Mesendoderm (in vitro differentiated cells): ENCODE measurements around the gene ARHGEF1.

Experiments
- DNase-seq: peaks from one replicate; pipeline ENCODE4 v3.0.0; 2013
- H2AK5ac ChIP-seq: 2 replicates; pipeline ENCODE4 v1.6.1; 2013; ENCODE audit warnings: low read length, inconsistent platforms
- H2BK120ac ChIP-seq: 2 replicates; pipeline ENCODE4 v1.6.1; 2013; ENCODE audit warnings: low read depth, mild to moderate bottlenecking, low read length, moderate library complexity, mixed read lengths
- H2BK15ac ChIP-seq: replicated peaks from 2 replicates; pipeline ENCODE4 v1.6.1; 2013; ENCODE audit warnings: low read depth, mild to moderate bottlenecking, moderate library complexity
- H2BK5ac ChIP-seq: 2 replicates; pipeline ENCODE4 v1.6.1; 2013; ENCODE audit warnings: low read length, inconsistent platforms
- H3K18ac ChIP-seq: 2 replicates; pipeline ENCODE4 v1.6.1; 2013; ENCODE audit warnings: mild to moderate bottlenecking, low read length, mixed read lengths
- H3K23ac ChIP-seq: one replicate; pipeline ENCODE4 v1.6.1; 2013; ENCODE audit warnings: low read length
- H3K27ac ChIP-seq: 2 replicates; pipeline ENCODE4 v1.5.1; 2013; ENCODE audit warnings: low read depth, mild to moderate bottlenecking, inconsistent platforms, low read length, moderate library complexity
- H3K27me3 ChIP-seq: 2 replicates; pipeline ENCODE4 v1.6.1; 2013; ENCODE audit warnings: low read length, control low read depth, mild to moderate bottlenecking, inconsistent platforms; ENCODE audit not compliant: insufficient read depth, poor library complexity
- H3K36me3 ChIP-seq: 2 replicates; pipeline ENCODE4 v1.6.1; 2013; ENCODE audit warnings: low read length, inconsistent platforms; ENCODE audit not compliant: control insufficient read depth, insufficient read depth
- H3K4ac ChIP-seq: one replicate; pipeline ENCODE4 v1.6.1; 2013; ENCODE audit warnings: low read depth, mild to moderate bottlenecking, low read length, moderate library complexity
- H3K4me1 ChIP-seq: 2 replicates; pipeline ENCODE4 v1.6.1; 2013; ENCODE audit warnings: low read depth, low read length, inconsistent platforms; ENCODE audit not compliant: control insufficient read depth
- H3K4me2 ChIP-seq: 2 replicates; pipeline ENCODE4 v1.6.1; 2013; ENCODE audit warnings: low read length
- H3K4me3 ChIP-seq: 2 replicates; pipeline ENCODE4 v1.5.1; 2013; ENCODE audit warnings: mild to moderate bottlenecking, low read length
- H3K56ac ChIP-seq: one replicate; pipeline ENCODE4 v1.6.1; 2013; ENCODE audit warnings: low read length
- H3K79me1 ChIP-seq: 2 replicates; pipeline ENCODE4 v1.6.1; 2013; ENCODE audit warnings: low read length, inconsistent platforms
- H3K79me2 ChIP-seq: 2 replicates; pipeline ENCODE4 v1.6.1; 2013; ENCODE audit warnings: mild to moderate bottlenecking, low read length; ENCODE audit not compliant: control insufficient read depth, insufficient read depth
- H3K9ac ChIP-seq: 2 replicates; pipeline ENCODE4 v1.6.1; 2013; ENCODE audit warnings: low read length, inconsistent platforms
- H4K5ac ChIP-seq: one replicate; pipeline ENCODE4 v1.6.1; 2013; ENCODE audit warnings: low read length
- H4K8ac ChIP-seq: one replicate; pipeline ENCODE4 v1.6.1; 2013; ENCODE audit warnings: low read depth, mild to moderate bottlenecking, control low read depth, low read length, moderate library complexity
- WGBS: extraction: QIAGEN DNeasy Blood & Tissue Kit; methylation state at CpG from one replicate; pipeline ENCODE4 v1.1.7; 2013; ENCODE audit warnings: low lambda C conversion rate, missing lambda C conversion rate; ENCODE audit not compliant: insufficient coverage; ENCODE audit errors: extremely low coverage; 5-methylcytosine and 5-hydroxymethylcytosine counted together

Gene ARHGEF1

DNA sequence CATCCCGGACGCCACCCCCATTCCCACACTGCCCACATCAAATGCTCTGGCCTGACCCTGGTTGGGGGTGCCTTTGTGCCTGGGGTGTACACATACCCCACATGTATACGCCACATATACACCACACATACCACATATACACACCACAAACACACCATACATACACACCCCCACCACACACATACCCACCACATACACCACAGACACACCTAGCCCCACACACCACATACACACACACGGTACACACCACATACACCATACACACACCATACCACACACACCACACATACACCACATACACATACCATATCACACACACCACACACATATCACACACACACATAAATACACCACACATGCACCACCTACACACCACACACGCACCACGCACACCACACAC, 35.1 kb downstream of the ARHGEF1 start:
- Histone ChIP-seq H3K27me3 (peaks cover 50% of the 10 kb centered on the region), H3K27ac (no peak overlapping the region), H3K4ac (no peak overlapping the region), H3K4me3 (no peak overlapping the region), H3K4me1 (no peaks in the 10 kb centered on the region), H3K79me1 (no peaks in the 10 kb centered on the region), H3K36me3 (no peaks in the 10 kb centered on the region), H3K4me2 (no peak overlapping the region), H3K56ac (no peak overlapping the region), H3K9ac (no peak overlapping the region), H4K8ac (no peak overlapping the region), H2BK15ac (no peak overlapping the region), H3K18ac (no peak overlapping the region), H2BK5ac (no peak overlapping the region), H4K5ac (no peak overlapping the region), H3K23ac (no peak overlapping the region), H2AK5ac (no peak overlapping the region), H3K79me2 (no peaks in the 10 kb centered on the region), H2BK120ac (no peak overlapping the region)
- 100% methylated on average over 3 of the region's 6 CpGs for WGBS
- DNase-seq: no peak

GRCh38 chr19:41918653-41919244, 35.8 kb downstream of the ARHGEF1 start:
- DNase-seq: no peak
- Histone ChIP-seq H3K79me1 (no peaks in the 10 kb centered on the region), H4K8ac (no peak overlapping the region), H4K5ac (no peak overlapping the region), H2BK15ac (no peak overlapping the region), H3K4me2 (no peak overlapping the region), H3K18ac (no peak overlapping the region), H3K4ac (no peak overlapping the region), H3K9ac (no peak overlapping the region), H2AK5ac (no peak overlapping the region), H3K56ac (no peak overlapping the region), H3K27ac (no peak overlapping the region), H3K79me2 (no peaks in the 10 kb centered on the region), H3K27me3 (peaks cover 47% of the 10 kb centered on the region), H2BK120ac (no peak overlapping the region), H3K4me3 (no peak overlapping the region), H3K36me3 (no peaks in the 10 kb centered on the region), H3K4me1 (no peaks in the 10 kb centered on the region), H3K23ac (no peak overlapping the region), H2BK5ac (no peak overlapping the region)
- WGBS: 100% methylated on average over 4 of the region's 5 CpGs

GRCh38 chr19:41919948-41920712, 37.1 kb downstream of the ARHGEF1 start:
- Histone ChIP-seq H3K79me1 (no peaks in the 10 kb centered on the region), H2BK15ac (no peak overlapping the region), H3K18ac (no peak overlapping the region), H3K79me2 (no peaks in the 10 kb centered on the region), H3K9ac (no peak overlapping the region), H3K56ac (no peak overlapping the region), H2BK120ac (no peak overlapping the region), H3K27ac (no peak overlapping the region), H4K5ac (no peak overlapping the region), H3K4ac (no peak overlapping the region), H3K4me3 (no peak overlapping the region), H3K4me1 (no peaks in the 10 kb centered on the region), H2AK5ac (no peak overlapping the region), H3K27me3 (peaks cover 53% of the 10 kb centered on the region), H3K23ac (no peak overlapping the region), H3K36me3 (no peaks in the 10 kb centered on the region), H4K8ac (no peak overlapping the region), H3K4me2 (no peak overlapping the region), H2BK5ac (no peak overlapping the region)
- WGBS: no CpG with 5 or more reads among the region's 33 CpGs
- no peak for DNase-seq

GRCh38 chr19:41920882-41921576, 38.0 kb downstream of the ARHGEF1 start:
- H3K4ac ChIP-seq: no peak overlapping the region
- H3K27me3 ChIP-seq: peaks cover 56% of the 10 kb centered on the region
- no peak overlapping the region for H4K5ac ChIP-seq
- no peak for DNase-seq
- no peak overlapping the region for H3K23ac ChIP-seq
- no peak overlapping the region for H3K18ac ChIP-seq
- no peak overlapping the region for H2BK120ac ChIP-seq
- no peak overlapping the region for H4K8ac ChIP-seq
- no peak overlapping the region for H2BK15ac ChIP-seq
- H3K9ac ChIP-seq: no peak overlapping the region
- no peaks in the 10 kb centered on the region for H3K79me1 ChIP-seq
- H3K56ac ChIP-seq: no peak overlapping the region
- no peak overlapping the region for H2AK5ac ChIP-seq
- no peak overlapping the region for H2BK5ac ChIP-seq
- no peak overlapping the region for H3K4me3 ChIP-seq
- WGBS: no CpG with 5 or more reads among the region's 26 CpGs
- no peak overlapping the region for H3K4me2 ChIP-seq
- H3K36me3 ChIP-seq: no peaks in the 10 kb centered on the region
- H3K79me2 ChIP-seq: no peaks in the 10 kb centered on the region
- no peak overlapping the region for H3K27ac ChIP-seq
- no peaks in the 10 kb centered on the region for H3K4me1 ChIP-seq

DNA sequence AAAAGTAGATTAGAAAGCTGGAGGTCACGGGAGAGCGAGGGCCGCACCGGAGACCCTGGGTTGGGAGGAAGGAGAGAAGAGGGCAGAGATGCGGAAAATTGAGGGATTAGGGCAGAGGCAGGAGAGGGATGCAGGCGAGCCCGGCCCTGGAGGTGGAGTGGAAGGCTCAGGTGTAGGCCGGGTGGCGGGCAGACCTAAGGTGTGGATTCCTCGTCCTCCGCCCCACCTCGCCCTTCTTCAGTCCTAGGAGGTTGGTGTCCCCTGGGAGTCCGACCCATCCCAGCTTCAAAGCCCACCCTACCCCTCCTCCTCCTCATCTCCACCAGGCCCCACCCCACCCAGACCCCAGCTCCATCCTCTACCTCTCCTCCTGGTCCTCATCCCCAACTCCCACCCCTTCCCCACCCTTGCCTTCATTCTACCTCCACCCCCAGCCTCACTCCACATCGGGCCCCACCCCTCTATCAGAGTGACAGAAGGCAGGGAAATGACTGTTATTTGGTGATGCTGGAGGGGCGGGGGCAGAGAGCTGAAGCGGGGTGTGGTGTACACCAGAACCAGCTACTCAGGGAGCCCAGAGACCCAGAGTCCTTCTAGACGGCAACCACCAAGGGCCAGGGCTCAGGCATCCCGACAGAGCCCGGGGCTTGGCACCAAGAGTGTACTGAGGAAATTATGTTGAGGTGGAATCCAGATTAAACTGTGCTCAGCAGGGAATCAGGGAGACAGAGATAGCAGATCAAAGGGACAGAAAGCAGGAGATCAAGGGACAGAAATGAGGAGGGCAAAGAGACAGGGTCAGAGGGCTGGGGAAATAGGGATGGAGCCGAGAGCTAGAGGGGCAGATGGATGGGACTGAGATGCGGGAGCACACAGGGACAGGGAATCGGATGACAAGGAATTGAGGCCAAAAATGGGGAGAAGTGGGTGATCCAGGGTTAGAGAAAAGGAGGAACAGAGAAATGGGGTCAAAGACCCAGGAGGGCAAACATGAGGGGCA, 38.9 kb downstream of the ARHGEF1 start:
- no peak overlapping the region for H3K18ac ChIP-seq
- no peak overlapping the region for H4K8ac ChIP-seq
- H3K23ac ChIP-seq: no peak overlapping the region
- no peak overlapping the region for H3K9ac ChIP-seq
- no peak overlapping the region for H2BK5ac ChIP-seq
- DNase-seq: peak; percentile 46
- no peak overlapping the region for H3K4ac ChIP-seq
- WGBS: no CpG with 5 or more reads among the region's 22 CpGs
- no peak overlapping the region for H3K27ac ChIP-seq
- H3K36me3 ChIP-seq: no peaks in the 10 kb centered on the region
- no peaks in the 10 kb centered on the region for H3K4me1 ChIP-seq
- H3K79me1 ChIP-seq: no peaks in the 10 kb centered on the region
- no peak overlapping the region for H2BK120ac ChIP-seq
- H2BK15ac ChIP-seq: no peak overlapping the region
- H3K4me3 ChIP-seq: no peak overlapping the region
- no peak overlapping the region for H3K56ac ChIP-seq
- no peak overlapping the region for H3K4me2 ChIP-seq
- no peak overlapping the region for H2AK5ac ChIP-seq
- H4K5ac ChIP-seq: no peak overlapping the region
- H3K27me3 ChIP-seq: peaks cover 56% of the 10 kb centered on the region
- H3K79me2 ChIP-seq: no peaks in the 10 kb centered on the region
